Measurements from ENCODE around the gene PHF21A. TPM values are rescaled to one million over a fixed set of nuclear protein-coding genes. Genes with fewer than 3 reads are reported as not detected.

PHF21A gene
- total RNA-seq, 1 donor from 2014 or later = 35.7 TPM

GRCh38 chr11:46105134-46105628, 16.1 kb downstream of the PHF21A start:
- Mint-ChIP-seq H3K27me3 (ENCODE audit: low read depth) (no peaks in the 10 kb centered on the region), H3K4me1 (ENCODE audit: low read depth) (peaks cover 24% of the 10 kb centered on the region), H3K4me3 (ENCODE audit: low read depth) (no peak overlapping the region), H3K9me3 (no peaks in the 10 kb centered on the region), H3K27ac (no peak overlapping the region), H3K36me3 (ENCODE audit: low read depth) (no peaks in the 10 kb centered on the region)
- intact Hi-C loops (cut with micrococcal nuclease) = no loop called here
- DNase-seq (ENCODE audit: low spot score) = no peak

DNA sequence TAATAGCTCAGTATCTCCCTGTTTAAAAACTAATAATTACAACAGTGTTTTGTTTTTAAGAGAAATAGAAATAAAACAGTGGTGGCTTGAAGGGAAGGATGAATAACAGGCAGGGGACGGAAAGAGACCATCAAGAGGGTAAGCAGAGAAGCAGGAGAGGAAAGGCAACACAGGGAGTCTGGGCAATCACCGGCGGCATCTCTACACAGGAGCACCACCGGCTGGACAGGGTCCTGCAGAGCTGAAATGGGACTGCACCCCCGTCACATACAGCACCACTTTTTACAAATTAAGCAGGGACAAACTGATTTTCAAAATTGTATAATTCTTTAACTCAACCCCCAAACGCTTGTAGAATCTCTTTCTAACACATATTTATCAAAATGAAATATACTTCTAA, 18.4 kb downstream of the PHF21A start:
- Mint-ChIP-seq H3K9me3 (no peaks in the 10 kb centered on the region), H3K27ac (no peak overlapping the region), H3K36me3 (ENCODE audit: low read depth) (peaks cover 2% of the 10 kb centered on the region), H3K27me3 (ENCODE audit: low read depth) (no peaks in the 10 kb centered on the region), H3K4me3 (ENCODE audit: low read depth) (no peak overlapping the region), H3K4me1 (ENCODE audit: low read depth) (peaks cover 32% of the 10 kb centered on the region)
- no peak for DNase-seq (ENCODE audit: low spot score)
- intact Hi-C loops (cut with micrococcal nuclease) = no loop called here

DNA sequence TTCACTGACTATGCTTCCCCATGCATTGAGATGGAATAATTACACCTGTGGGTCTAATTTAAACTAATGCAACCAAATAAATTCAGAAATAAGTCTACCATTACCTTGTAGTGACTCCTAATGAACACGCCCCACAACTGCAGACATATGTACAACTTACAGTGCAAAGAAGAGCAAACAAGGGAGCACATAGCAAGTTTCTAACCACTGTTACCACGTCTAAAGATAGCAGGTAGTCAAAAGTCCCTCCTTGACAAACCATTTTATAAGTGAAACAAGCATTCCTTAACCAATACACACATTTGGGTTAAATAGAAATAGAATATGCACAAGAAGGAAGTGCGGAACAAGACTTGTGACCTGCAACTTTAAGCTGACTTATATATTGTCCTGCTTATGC, 20.6 kb downstream of the PHF21A start:
- Mint-ChIP-seq H3K4me1 (ENCODE audit: low read depth) (peaks cover 29% of the 10 kb centered on the region), H3K27ac (no peak overlapping the region), H3K36me3 (ENCODE audit: low read depth) (peaks cover 2% of the 10 kb centered on the region), H3K4me3 (ENCODE audit: low read depth) (no peak overlapping the region), H3K9me3 (no peaks in the 10 kb centered on the region), H3K27me3 (ENCODE audit: low read depth) (no peaks in the 10 kb centered on the region)
- intact Hi-C loops (cut with micrococcal nuclease) = no loop called here
- DNase-seq (ENCODE audit: low spot score) = no peak

DNA sequence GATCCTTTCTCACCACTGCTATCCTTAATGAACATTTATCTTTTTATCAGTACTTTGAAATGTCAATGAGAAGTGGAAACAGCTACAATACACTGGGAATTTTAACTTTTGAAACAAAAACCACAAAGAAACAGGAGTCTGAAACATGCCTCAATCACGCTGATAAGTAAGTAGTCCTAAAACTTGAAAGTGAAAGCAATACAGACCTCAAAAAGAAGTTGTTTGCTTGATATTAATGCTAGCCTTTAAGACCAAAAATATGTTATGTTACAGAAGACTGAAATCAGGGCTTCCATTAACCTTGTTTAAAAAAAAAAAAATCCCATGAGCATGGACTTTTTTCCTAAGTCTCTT, 21.3 kb downstream of the PHF21A start:
- intact Hi-C loops (cut with micrococcal nuclease) = no loop called here
- Mint-ChIP-seq H3K4me1 (ENCODE audit: low read depth) (peaks cover 24% of the 10 kb centered on the region), H3K36me3 (ENCODE audit: low read depth) (peaks cover 2% of the 10 kb centered on the region), H3K4me3 (ENCODE audit: low read depth) (peak overlapping the region; percentile 52), H3K27me3 (ENCODE audit: low read depth) (no peaks in the 10 kb centered on the region), H3K9me3 (no peaks in the 10 kb centered on the region), H3K27ac (peak overlapping the region; percentile 76)
- DNase-seq (ENCODE audit: low spot score) = no peak

GRCh38 chr11:46090375-46090774, 30.9 kb downstream of the PHF21A start:
- intact Hi-C loops (cut with micrococcal nuclease) = no loop called here
- H3K36me3 Mint-ChIP-seq (ENCODE audit: low read depth) = peaks cover 11% of the 10 kb centered on the region
- H3K27me3 Mint-ChIP-seq (ENCODE audit: low read depth) = no peaks in the 10 kb centered on the region
- no peaks in the 10 kb centered on the region for H3K9me3 Mint-ChIP-seq
- no peak overlapping the region for H3K4me3 Mint-ChIP-seq (ENCODE audit: low read depth)
- H3K27ac Mint-ChIP-seq = no peak overlapping the region
- DNase-seq (ENCODE audit: low spot score) = no peak
- no peaks in the 10 kb centered on the region for H3K4me1 Mint-ChIP-seq (ENCODE audit: low read depth)

DNA sequence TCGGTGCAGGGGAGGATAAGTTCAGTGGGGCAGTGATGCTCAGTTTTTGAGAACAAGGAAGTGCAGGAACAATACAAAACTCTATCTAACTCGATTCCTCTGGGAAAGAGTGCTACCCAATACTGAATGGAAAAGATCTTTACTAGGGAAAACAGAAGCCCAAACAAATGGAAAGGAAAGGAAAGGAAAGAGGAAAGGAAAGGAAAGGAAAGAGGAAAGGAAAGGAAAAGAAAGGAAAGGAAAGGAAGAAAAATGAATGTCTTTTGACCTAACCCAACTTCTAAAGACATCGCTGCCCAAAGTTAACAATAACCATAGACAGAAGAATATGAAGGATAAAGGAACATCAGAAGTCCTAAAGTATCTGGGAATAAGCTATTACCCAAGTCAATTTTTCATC, 41.6 kb downstream of the PHF21A start:
- Mint-ChIP-seq H3K36me3 (ENCODE audit: low read depth) (peaks cover 26% of the 10 kb centered on the region), H3K27ac (no peak overlapping the region)

DNA sequence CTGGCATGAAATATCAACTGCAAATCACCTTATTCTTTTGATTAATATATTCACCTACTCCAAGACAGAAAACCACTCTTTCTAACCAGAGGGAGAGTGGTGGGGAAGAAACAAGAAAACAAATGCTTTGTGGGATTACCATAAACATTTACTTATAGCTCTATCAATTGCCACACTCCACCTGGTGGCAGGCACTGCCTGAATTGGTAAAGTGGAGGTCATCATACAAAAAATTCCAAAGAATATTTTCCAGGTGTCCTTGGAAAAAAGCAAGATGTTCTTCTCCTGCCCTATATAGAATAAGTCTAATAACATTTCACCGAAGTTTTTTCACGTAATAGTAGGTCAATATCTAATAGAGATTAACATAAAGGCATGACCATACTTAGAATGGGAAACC, 45.3 kb downstream of the PHF21A start:
- no peaks in the 10 kb centered on the region for H3K9me3 Mint-ChIP-seq
- no peaks in the 10 kb centered on the region for H3K27me3 Mint-ChIP-seq (ENCODE audit: low read depth)
- intact Hi-C loops (cut with micrococcal nuclease) = loop anchor here (5.0 kb wide), 1 partner anchor 41 kb away; no protein-coding TSS in a partner anchor
- H3K27ac Mint-ChIP-seq = no peak overlapping the region
- H3K4me3 Mint-ChIP-seq (ENCODE audit: low read depth) = no peak overlapping the region
- H3K36me3 Mint-ChIP-seq (ENCODE audit: low read depth) = peaks cover 18% of the 10 kb centered on the region
- no peak for DNase-seq (ENCODE audit: low spot score)
- peaks cover 8% of the 10 kb centered on the region for H3K4me1 Mint-ChIP-seq (ENCODE audit: low read depth)

More for the DNA sequence above, 41.6 kb downstream of the PHF21A start:
- Mint-ChIP-seq H3K4me1 (ENCODE audit: low read depth) (peaks cover 4% of the 10 kb centered on the region), H3K27me3 (ENCODE audit: low read depth) (no peaks in the 10 kb centered on the region), H3K9me3 (no peaks in the 10 kb centered on the region), H3K4me3 (ENCODE audit: low read depth) (no peak overlapping the region)
- no peak for DNase-seq (ENCODE audit: low spot score)
- intact Hi-C loops (cut with micrococcal nuclease) = loop anchor here (5.0 kb wide), 1 partner anchor 38 kb away; no protein-coding TSS in a partner anchor

DNA sequence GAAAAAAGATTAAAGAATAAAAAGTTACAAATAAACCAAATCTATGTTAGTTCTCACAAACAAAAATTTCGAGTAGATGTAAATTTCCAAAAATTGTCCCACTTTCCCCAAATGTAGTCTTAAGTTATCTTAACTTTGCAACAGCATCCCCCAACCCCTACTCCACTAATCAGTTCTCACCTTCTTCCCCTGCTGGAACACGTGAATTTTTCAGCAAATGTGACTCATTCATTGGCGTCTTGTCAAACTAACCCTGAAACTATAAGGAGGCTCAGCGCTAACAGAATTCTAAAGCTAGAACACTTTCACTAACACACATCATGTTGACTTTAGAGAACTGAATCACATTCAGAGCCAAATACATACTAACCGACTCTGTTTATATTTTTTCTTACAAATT, 46.1 kb downstream of the PHF21A start:
- intact Hi-C loops (cut with micrococcal nuclease) = loop anchor here (5.0 kb wide), 1 partner anchor 42 kb away; no protein-coding TSS in a partner anchor
- H3K9me3 Mint-ChIP-seq = no peaks in the 10 kb centered on the region
- peaks cover 15% of the 10 kb centered on the region for H3K36me3 Mint-ChIP-seq (ENCODE audit: low read depth)
- H3K27me3 Mint-ChIP-seq (ENCODE audit: low read depth) = no peaks in the 10 kb centered on the region
- no peak for DNase-seq (ENCODE audit: low spot score)
- H3K4me3 Mint-ChIP-seq (ENCODE audit: low read depth) = no peak overlapping the region
- peaks cover 8% of the 10 kb centered on the region for H3K4me1 Mint-ChIP-seq (ENCODE audit: low read depth)
- H3K27ac Mint-ChIP-seq = no peak overlapping the region

DNA sequence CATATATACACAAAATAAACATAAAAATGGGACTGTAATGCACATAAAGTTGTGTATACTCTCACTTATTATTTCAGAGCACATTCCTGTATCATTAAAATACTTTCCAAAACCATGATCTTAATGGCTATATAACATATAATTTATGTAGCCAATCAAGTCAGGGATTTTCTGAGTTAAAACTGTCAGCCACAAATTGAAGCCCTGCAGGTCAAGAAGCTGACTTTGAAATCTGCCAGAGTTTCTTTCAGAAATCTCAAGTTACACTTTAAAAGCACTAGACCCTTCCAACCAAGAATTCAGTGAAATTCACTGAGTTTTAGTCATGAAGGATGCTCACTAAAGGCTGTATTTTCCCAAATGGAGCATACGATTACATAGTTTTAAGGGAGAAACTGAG, 47.6 kb downstream of the PHF21A start:
- H3K9me3 Mint-ChIP-seq = no peaks in the 10 kb centered on the region
- no peak overlapping the region for H3K27ac Mint-ChIP-seq
- DNase-seq (ENCODE audit: low spot score) = no peak
- H3K4me1 Mint-ChIP-seq (ENCODE audit: low read depth) = peaks cover 10% of the 10 kb centered on the region
- peaks cover 17% of the 10 kb centered on the region for H3K36me3 Mint-ChIP-seq (ENCODE audit: low read depth)
- intact Hi-C loops (cut with micrococcal nuclease) = no loop called here
- H3K4me3 Mint-ChIP-seq (ENCODE audit: low read depth) = no peak overlapping the region
- H3K27me3 Mint-ChIP-seq (ENCODE audit: low read depth) = no peaks in the 10 kb centered on the region

DNA sequence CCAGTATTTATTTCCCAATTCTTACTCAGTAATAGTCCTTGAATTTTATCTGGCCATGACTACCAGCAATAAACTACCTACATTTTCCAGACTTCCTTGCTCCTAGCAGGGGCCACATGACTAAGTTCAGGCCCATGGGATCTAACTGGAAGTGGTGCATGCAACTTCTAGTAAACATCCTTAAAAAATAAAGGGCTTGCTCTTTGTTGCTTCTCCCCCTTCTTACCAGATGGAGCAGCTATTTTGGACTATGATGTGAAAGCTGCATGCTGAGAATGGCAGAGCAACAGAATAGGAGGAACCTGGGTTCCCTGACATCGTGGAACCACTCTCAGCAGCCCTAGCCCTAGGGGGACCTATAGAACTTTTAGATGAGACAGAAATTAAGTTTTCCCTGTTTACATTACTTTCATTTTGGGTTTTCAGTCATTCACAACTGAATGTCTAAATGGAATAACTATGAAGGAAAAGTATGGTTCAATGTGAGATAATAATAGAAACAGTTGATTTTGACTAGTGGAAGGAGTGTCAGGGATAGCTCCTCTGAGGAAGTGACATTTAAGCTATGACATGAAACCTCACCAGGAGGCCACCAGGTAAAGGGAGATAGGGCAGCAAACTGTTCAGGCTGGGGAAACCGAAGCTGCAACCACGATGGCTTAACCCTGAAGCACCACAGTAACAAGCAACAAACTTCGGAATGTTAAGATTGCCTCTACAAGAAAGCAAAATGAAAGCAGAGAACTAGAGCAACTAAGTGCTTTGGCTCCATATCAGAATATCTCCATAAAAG, 48.9 kb downstream of the PHF21A start:
- Mint-ChIP-seq H3K27me3 (ENCODE audit: low read depth) (no peaks in the 10 kb centered on the region), H3K4me1 (ENCODE audit: low read depth) (peaks cover 10% of the 10 kb centered on the region), H3K27ac (no peak overlapping the region), H3K36me3 (ENCODE audit: low read depth) (peaks cover 17% of the 10 kb centered on the region), H3K4me3 (ENCODE audit: low read depth) (no peak overlapping the region), H3K9me3 (no peaks in the 10 kb centered on the region)
- intact Hi-C loops (cut with micrococcal nuclease) = no loop called here
- DNase-seq (ENCODE audit: low spot score) = no peak

DNA sequence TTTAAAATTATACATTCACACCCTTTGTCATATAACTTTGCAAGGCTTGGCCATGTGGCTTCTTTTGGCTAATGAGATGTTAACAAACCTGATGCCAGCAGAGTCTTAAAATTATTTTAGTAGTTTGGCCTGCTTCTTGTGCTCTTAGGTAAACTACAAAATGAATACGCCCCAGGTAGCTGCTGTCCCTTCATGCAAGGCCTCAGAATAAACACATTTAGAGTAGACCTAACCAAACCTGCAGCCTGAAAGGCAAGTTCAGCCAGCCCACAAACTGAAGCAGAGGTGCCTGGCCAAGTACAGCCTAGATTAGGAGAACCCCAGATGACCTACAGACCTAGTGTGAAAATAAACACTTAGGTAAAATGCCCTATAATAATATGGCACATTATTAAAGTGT, 50.2 kb downstream of the PHF21A start:
- Mint-ChIP-seq H3K4me3 (ENCODE audit: low read depth) (no peak overlapping the region), H3K27ac (no peak overlapping the region), H3K36me3 (ENCODE audit: low read depth) (peaks cover 17% of the 10 kb centered on the region), H3K27me3 (ENCODE audit: low read depth) (no peaks in the 10 kb centered on the region), H3K9me3 (no peaks in the 10 kb centered on the region), H3K4me1 (ENCODE audit: low read depth) (peaks cover 10% of the 10 kb centered on the region)
- DNase-seq (ENCODE audit: low spot score) = no peak
- intact Hi-C loops (cut with micrococcal nuclease) = no loop called here

DNA sequence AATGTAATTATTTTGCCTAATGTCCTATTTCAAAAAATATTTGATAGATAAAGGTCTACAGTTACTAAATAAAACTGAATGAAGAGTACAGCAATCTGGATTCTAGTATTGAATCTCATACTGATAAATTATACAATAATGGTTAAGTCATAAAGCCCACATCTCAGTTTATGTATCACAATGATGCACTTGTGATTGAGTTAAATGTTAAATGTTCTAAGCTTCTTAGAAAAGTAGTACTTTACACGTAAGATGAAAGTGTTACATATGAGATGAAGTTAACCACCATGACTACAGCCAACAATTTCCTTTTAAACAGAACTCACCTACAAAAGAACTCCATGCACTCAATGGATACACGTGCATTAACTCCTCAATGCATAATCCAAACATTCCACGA, 51.7 kb downstream of the PHF21A start:
- intact Hi-C loops (cut with micrococcal nuclease) = no loop called here
- no peak for DNase-seq (ENCODE audit: low spot score)
- Mint-ChIP-seq H3K27ac (no peak overlapping the region), H3K27me3 (ENCODE audit: low read depth) (no peaks in the 10 kb centered on the region), H3K9me3 (no peaks in the 10 kb centered on the region), H3K36me3 (ENCODE audit: low read depth) (peaks cover 23% of the 10 kb centered on the region), H3K4me1 (ENCODE audit: low read depth) (peaks cover 11% of the 10 kb centered on the region), H3K4me3 (ENCODE audit: low read depth) (no peak overlapping the region)

DNA sequence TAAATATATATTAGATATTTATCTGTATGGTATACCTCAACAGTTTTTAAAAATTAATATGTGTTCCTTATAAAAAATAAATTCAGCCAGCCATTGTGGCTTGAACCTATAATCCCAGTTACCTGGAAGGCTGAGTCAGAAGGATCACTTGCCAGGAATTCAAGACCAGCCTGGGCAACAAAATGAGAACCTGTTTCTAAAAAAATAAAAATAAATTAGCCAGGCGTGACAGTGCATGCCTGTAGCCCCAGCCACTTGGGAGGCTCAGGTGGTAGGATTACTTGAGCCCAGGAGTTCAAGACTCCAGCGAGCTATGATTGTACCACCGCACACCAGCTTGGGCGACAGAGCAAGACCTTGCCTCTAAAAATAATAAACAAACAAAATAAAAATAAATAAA, 54.9 kb downstream of the PHF21A start:
- peaks cover 7% of the 10 kb centered on the region for H3K4me1 Mint-ChIP-seq (ENCODE audit: low read depth)
- H3K36me3 Mint-ChIP-seq (ENCODE audit: low read depth) = peaks cover 18% of the 10 kb centered on the region
- no peaks in the 10 kb centered on the region for H3K9me3 Mint-ChIP-seq
- no peaks in the 10 kb centered on the region for H3K27me3 Mint-ChIP-seq (ENCODE audit: low read depth)
- intact Hi-C loops (cut with micrococcal nuclease) = no loop called here
- no peak overlapping the region for H3K27ac Mint-ChIP-seq
- no peak overlapping the region for H3K4me3 Mint-ChIP-seq (ENCODE audit: low read depth)
- DNase-seq (ENCODE audit: low spot score) = no peak
